ENCODE data around the gene TMEM59L.
A peak's percentile ranks its signal among the peaks of the same experiment; 100 is the strongest.

The TMEM59L gene

GRCh38 chr19:18612772-18613588 lies at the start of gene TMEM59L:
Gene TMEM59L, plus strand, starts transcription at chr19:18612870. Its CDS starts 89 bp downstream, at chr19:18612959.
- ChIA-PET CTCF (no interaction called here), POLR2A (no interaction called here)
- no peak for DNase-seq (ENCODE audit: extremely low spot score)
- TF ChIP-seq ARNT (IDR thresholded peaks at IDR 0.05) (no peak), CTBP1 (IDR thresholded peaks at IDR 0.05; ENCODE audit: borderline replicate concordance) (no peak), ELF4 (IDR thresholded peaks at IDR 0.05) (no peak), LEF1 (IDR thresholded peaks at IDR 0.05; ENCODE audit: borderline replicate concordance) (no peak), ZNF384 (IDR thresholded peaks at IDR 0.05) (no peak), PKNOX1 (IDR thresholded peaks at IDR 0.05) (no peak), HDGF (IDR thresholded peaks at IDR 0.05; ENCODE audit: borderline replicate concordance) (no peak), L3MBTL2 (conservative IDR thresholded peaks at IDR 0.05) (no peak)

GRCh38 chr19:18566953-18567352 lies 45.7 kb upstream of the TMEM59L start:
- TF ChIP-seq HDGF (IDR thresholded peaks at IDR 0.05; ENCODE audit: borderline replicate concordance) = no peak
- no peak for TF ChIP-seq SUZ12 (IDR thresholded peaks at IDR 0.05)
- no peak for TF ChIP-seq ARNT (IDR thresholded peaks at IDR 0.05)
- TF ChIP-seq ZNF384 (IDR thresholded peaks at IDR 0.05) = no peak
- TF ChIP-seq FOXK2 (IDR thresholded peaks at IDR 0.05) = no peak
- no peak for TF ChIP-seq SP1 (IDR thresholded peaks at IDR 0.05)
- TF ChIP-seq PKNOX1 (IDR thresholded peaks at IDR 0.05) = no peak
- TF ChIP-seq FOXM1 (IDR thresholded peaks at IDR 0.05; ENCODE audit: borderline replicate concordance) = no peak
- TF ChIP-seq ELF4 (IDR thresholded peaks at IDR 0.05) = no peak
- no peak for TF ChIP-seq L3MBTL2 (conservative IDR thresholded peaks at IDR 0.05)
- no peak for TF ChIP-seq BHLHE40 (IDR thresholded peaks at IDR 0.05; ENCODE audit: borderline replicate concordance)
- no peak for TF ChIP-seq FOXA1 (IDR thresholded peaks at IDR 0.05)
- no peak for TF ChIP-seq NFRKB (IDR thresholded peaks at IDR 0.05)
- no peak for TF ChIP-seq CTBP1 (IDR thresholded peaks at IDR 0.05; ENCODE audit: borderline replicate concordance)
- TF ChIP-seq LEF1 (IDR thresholded peaks at IDR 0.05; ENCODE audit: borderline replicate concordance) = no peak
- no peak for TF ChIP-seq TARDBP (IDR thresholded peaks at IDR 0.05)
- ChIA-PET CTCF (no interaction called here), POLR2A (interaction anchor here (1.8 kb wide), 1 partner anchor 10 kb away, joined by 8 read pairs; the partner anchor contains the start of gene KXD1)
- DNase-seq (ENCODE audit: extremely low spot score) = no peak

GRCh38 chr19:18568367-18568766 lies 44.3 kb upstream of the TMEM59L start:
- CTCF ChIA-PET = no interaction called here
- DNase-seq (ENCODE audit: extremely low spot score) = no peak
- POLR2A ChIA-PET = interaction anchor here (1.8 kb wide), 1 partner anchor 11 kb away, joined by 8 read pairs; the partner anchor contains the start of gene KXD1
- TF ChIP-seq NFRKB (IDR thresholded peaks at IDR 0.05) (no peak), ARNT (IDR thresholded peaks at IDR 0.05) (no peak), LEF1 (IDR thresholded peaks at IDR 0.05; ENCODE audit: borderline replicate concordance) (no peak), SUZ12 (IDR thresholded peaks at IDR 0.05) (no peak), FOXM1 (IDR thresholded peaks at IDR 0.05; ENCODE audit: borderline replicate concordance) (no peak), L3MBTL2 (conservative IDR thresholded peaks at IDR 0.05) (no peak), CTBP1 (IDR thresholded peaks at IDR 0.05; ENCODE audit: borderline replicate concordance) (no peak), FOXA1 (IDR thresholded peaks at IDR 0.05) (no peak), BHLHE40 (IDR thresholded peaks at IDR 0.05; ENCODE audit: borderline replicate concordance) (no peak), SP1 (IDR thresholded peaks at IDR 0.05) (no peak), ELF4 (IDR thresholded peaks at IDR 0.05) (no peak), ZNF384 (IDR thresholded peaks at IDR 0.05) (no peak), FOXK2 (IDR thresholded peaks at IDR 0.05) (no peak), PKNOX1 (IDR thresholded peaks at IDR 0.05) (no peak)

GRCh38 chr19:18571564-18572344 lies 40.9 kb upstream of the TMEM59L start, which contains the start of gene UBA52:
Gene UBA52, plus strand, starts transcription at chr19:18571857. Its CDS starts 1,444 bp downstream, at chr19:18573301.
- TF ChIP-seq ELF4 (IDR thresholded peaks at IDR 0.05) (peak; percentile 97), ZNF384 (IDR thresholded peaks at IDR 0.05) (no peak)
- DNase-seq (ENCODE audit: extremely low spot score) = peak; percentile 95
- POLR2A ChIA-PET = interaction anchor here (0.7 to 2.7 kb wide), 14 partner anchors 9 to 83 kb away, joined by 3 to 43 read pairs (median 4); partner anchors contain the start of genes ELL, KXD1 and REX1BD
- CTCF ChIA-PET = interaction anchor here (0.9 to 2.6 kb wide), 2 partner anchors 17 to 105 kb away, joined by 3 to 16 read pairs; partner anchors contain the start of gene REX1BD

GRCh38 chr19:18574691-18575291 lies 37.9 kb upstream of the TMEM59L start:
- POLR2A ChIA-PET = no interaction called here
- CTCF ChIA-PET = interaction anchor here (0.6 kb wide), 1 partner anchor 412 kb away, joined by 3 read pairs; no protein-coding TSS in a partner anchor
- no peak for TF ChIP-seq SUZ12 (IDR thresholded peaks at IDR 0.05)
- no peak for TF ChIP-seq PKNOX1 (IDR thresholded peaks at IDR 0.05)
- TF ChIP-seq ARNT (IDR thresholded peaks at IDR 0.05) = no peak
- no peak for TF ChIP-seq L3MBTL2 (conservative IDR thresholded peaks at IDR 0.05)
- TF ChIP-seq CTBP1 (IDR thresholded peaks at IDR 0.05; ENCODE audit: borderline replicate concordance) = no peak
- no peak for TF ChIP-seq BHLHE40 (IDR thresholded peaks at IDR 0.05; ENCODE audit: borderline replicate concordance)
- DNase-seq (ENCODE audit: extremely low spot score) = no peak
